Immature natural killer cell (primary cell): ENCODE results near the gene TP53INP2. TPM values are rescaled to one million over a fixed set of nuclear protein-coding genes. Genes with fewer than 3 reads are reported as not detected.

ENCODE experiments used
- DNase-seq, 3 donors: peaks; one replicate each; pipeline ENCODE4 v3.0.0; 2022; ENCODE audit warnings: mixed read lengths in 1 of 3
- H3K27ac Mint-ChIP-seq, 6 donors: one replicate each; pipeline ENCODE4 v1.8.0; 2020; ENCODE audit warnings: mixed read lengths in 6 of 6, mild to moderate bottlenecking in 5 of 6, inconsistent platforms in 4 of 6, moderate library complexity in 3 of 6
- H3K27me3 Mint-ChIP-seq, 3 donors: one replicate each; pipeline ENCODE4 v1.8.0; 2020 to 2021; ENCODE audit warnings: low read depth in 3 of 3, mild to moderate bottlenecking in 3 of 3, mixed read lengths in 3 of 3, moderate library complexity in 3 of 3, inconsistent platforms in 1 of 3
- H3K36me3 Mint-ChIP-seq, 3 donors: one replicate each; pipeline ENCODE4 v1.8.0; 2020; ENCODE audit warnings: mixed read lengths in 3 of 3, inconsistent platforms in 2 of 3, mild to moderate bottlenecking in 2 of 3
- H3K4me1 Mint-ChIP-seq, 2 donors: one replicate each; pipeline ENCODE4 v1.8.0; 2020; ENCODE audit warnings: inconsistent platforms in 2 of 2, mild to moderate bottlenecking in 2 of 2, mixed read lengths in 2 of 2, moderate library complexity in 1 of 2
- H3K4me3 Mint-ChIP-seq, 5 donors: one replicate each; pipeline ENCODE4 v1.8.0; 2020; ENCODE audit warnings: mild to moderate bottlenecking in 5 of 5, mixed read lengths in 5 of 5, inconsistent platforms in 3 of 5, moderate library complexity in 3 of 5
- H3K9me3 Mint-ChIP-seq, 6 donors: one replicate each; pipeline ENCODE4 v1.8.0; 2020; ENCODE audit warnings: mild to moderate bottlenecking in 6 of 6, mixed read lengths in 6 of 6, inconsistent platforms in 4 of 6, moderate library complexity in 3 of 6
- polyA plus RNA-seq, 3 donors: library from polyadenylated mRNA; unstranded; fragments of 300-500 nt; fragmentation: Illumina TruSeq; gene quantifications; one replicate each; pipeline ENCODE4 v1.2.3, GENCODE V29; 2021

Gene TP53INP2
- polyA plus RNA-seq, 3 donors from 2014 or later = 0.09 to 1.8 (median 0.53) TPM

GRCh38 chr20:34751453-34751852 lies 47.3 kb downstream of the TP53INP2 start:
- Mint-ChIP-seq H3K4me3 (no peak overlapping the region), H3K27ac (no peak overlapping the region), H3K9me3 (no peaks in the 10 kb centered on the region), H3K36me3 (peaks cover 10 to 56% (median 16%) of the 10 kb centered on the region in 3 donors), H3K27me3 (peaks cover 0 to 2% (median 0%) of the 10 kb centered on the region in 3 donors), H3K4me1 (no peaks in the 10 kb centered on the region)
- no peak for DNase-seq

GRCh38 chr20:34753706-34754461 lies 49.7 kb downstream of the TP53INP2 start:
- peaks cover 0 to 4% (median 2%) of the 10 kb centered on the region in 3 donors for H3K27me3 Mint-ChIP-seq
- peak overlapping the region in 1 of 6 donors; percentile 28 for H3K27ac Mint-ChIP-seq
- peaks cover 0 to 7% of the 10 kb centered on the region in 2 donors for H3K4me1 Mint-ChIP-seq
- H3K4me3 Mint-ChIP-seq = no peak overlapping the region
- H3K9me3 Mint-ChIP-seq = no peaks in the 10 kb centered on the region
- peaks cover 18 to 64% (median 29%) of the 10 kb centered on the region in 3 donors for H3K36me3 Mint-ChIP-seq
- DNase-seq = no peak

GRCh38 chr20:34754611-34755010 lies 50.5 kb downstream of the TP53INP2 start:
- Mint-ChIP-seq H3K9me3 (no peaks in the 10 kb centered on the region), H3K4me3 (no peak overlapping the region), H3K36me3 (peaks cover 18 to 62% (median 32%) of the 10 kb centered on the region in 3 donors), H3K27me3 (peaks cover 0 to 4% (median 2%) of the 10 kb centered on the region in 3 donors), H3K4me1 (peaks cover 0 to 14% of the 10 kb centered on the region in 2 donors), H3K27ac (no peak overlapping the region)
- DNase-seq = no peak

DNA sequence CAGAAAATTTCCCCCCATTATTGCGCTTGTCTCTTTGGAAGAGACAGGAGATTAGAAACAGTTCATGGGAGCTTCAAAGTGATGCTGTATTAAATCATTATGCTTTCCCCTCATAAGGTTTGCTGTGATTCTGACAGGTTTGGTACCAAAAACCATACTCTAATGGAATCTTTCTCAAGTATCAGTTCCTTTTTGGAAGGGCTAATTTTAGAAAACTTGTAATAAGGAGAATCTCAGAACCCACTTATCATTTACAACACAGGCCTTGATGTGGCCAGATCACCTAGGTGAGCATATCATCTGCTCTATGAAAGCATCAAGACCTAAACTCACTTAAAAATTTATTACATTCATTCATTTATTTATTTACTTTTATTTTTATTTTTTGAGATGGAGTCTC lies 51.2 kb downstream of the TP53INP2 start:
- DNase-seq = no peak
- Mint-ChIP-seq H3K36me3 (peaks cover 15 to 56% (median 28%) of the 10 kb centered on the region in 3 donors), H3K27ac (no peak overlapping the region), H3K4me3 (no peak overlapping the region), H3K4me1 (peaks cover 0 to 22% of the 10 kb centered on the region in 2 donors), H3K9me3 (no peaks in the 10 kb centered on the region), H3K27me3 (peaks cover 0 to 4% (median 2%) of the 10 kb centered on the region in 3 donors)

GRCh38 chr20:34762031-34762555 lies 57.9 kb downstream of the TP53INP2 start:
- Mint-ChIP-seq H3K4me3 (no peak overlapping the region), H3K36me3 (peaks cover 18 to 57% (median 41%) of the 10 kb centered on the region in 3 donors), H3K27ac (no peak overlapping the region), H3K9me3 (no peaks in the 10 kb centered on the region), H3K4me1 (peaks cover 0 to 23% of the 10 kb centered on the region in 2 donors), H3K27me3 (peaks cover 0 to 2% (median 0%) of the 10 kb centered on the region in 3 donors)
- DNase-seq = no peak

Other genes starting within 250 kb of the TP53INP2 start
- 100 to 1,000 TPM; 238 to 307 (median 242) TPM for gene DYNLRB1, start 187.9 kb upstream of the TP53INP2 start, polyA plus RNA-seq
- gene MAP1LC3A, start 145.6 kb upstream of the TP53INP2 start, polyA plus RNA-seq = 1 to 10 TPM in 2 of 3 donors, under 1 TPM in 1; 0.74 to 4.2 (median 3.1) TPM
- 10 to 100 TPM; 19.3 to 34.7 (median 25.3) TPM for gene PIGU, start 27.3 kb upstream of the TP53INP2 start, polyA plus RNA-seq
- 10 to 100 TPM in 1 of 3 donors, 1 to 10 TPM in 1, under 1 TPM in 1; 0.65 to 17.3 (median 3.0) TPM for gene NCOA6, start 121.3 kb downstream of the TP53INP2 start, polyA plus RNA-seq
- gene GGT7, start 168.5 kb downstream of the TP53INP2 start, polyA plus RNA-seq = 1 to 10 TPM in 1 of 3 donors, under 1 TPM in 2; 0.85 to 2.6 (median 0.94) TPM
- 1 to 10 TPM; 1.5 to 4.9 (median 3.5) TPM for gene ACSS2, start 172.3 kb downstream of the TP53INP2 start, polyA plus RNA-seq